Measurements from ENCODE around the gene EIF3F.

EIF3F gene

DNA sequence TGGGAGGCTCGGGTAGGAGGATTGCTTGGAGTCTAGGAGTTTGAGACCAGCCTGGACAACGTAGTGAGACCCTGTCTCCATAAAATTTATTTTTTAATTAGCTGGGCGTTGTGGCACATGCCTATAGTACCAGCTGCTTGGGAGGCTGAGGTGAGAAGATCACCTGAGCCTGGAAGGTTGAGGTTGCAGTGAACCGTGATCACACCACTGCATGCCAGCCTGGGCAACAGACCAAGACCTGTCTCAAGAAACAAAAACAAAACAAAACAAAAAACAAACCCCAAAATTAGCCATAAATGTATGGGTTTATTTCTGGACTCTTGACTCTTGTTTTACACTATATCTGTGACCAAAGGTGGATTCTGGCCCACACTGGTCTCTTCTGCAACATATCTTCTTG, 41.6 kb downstream of the EIF3F start:
- TF ChIP-seq, protein P1, sequence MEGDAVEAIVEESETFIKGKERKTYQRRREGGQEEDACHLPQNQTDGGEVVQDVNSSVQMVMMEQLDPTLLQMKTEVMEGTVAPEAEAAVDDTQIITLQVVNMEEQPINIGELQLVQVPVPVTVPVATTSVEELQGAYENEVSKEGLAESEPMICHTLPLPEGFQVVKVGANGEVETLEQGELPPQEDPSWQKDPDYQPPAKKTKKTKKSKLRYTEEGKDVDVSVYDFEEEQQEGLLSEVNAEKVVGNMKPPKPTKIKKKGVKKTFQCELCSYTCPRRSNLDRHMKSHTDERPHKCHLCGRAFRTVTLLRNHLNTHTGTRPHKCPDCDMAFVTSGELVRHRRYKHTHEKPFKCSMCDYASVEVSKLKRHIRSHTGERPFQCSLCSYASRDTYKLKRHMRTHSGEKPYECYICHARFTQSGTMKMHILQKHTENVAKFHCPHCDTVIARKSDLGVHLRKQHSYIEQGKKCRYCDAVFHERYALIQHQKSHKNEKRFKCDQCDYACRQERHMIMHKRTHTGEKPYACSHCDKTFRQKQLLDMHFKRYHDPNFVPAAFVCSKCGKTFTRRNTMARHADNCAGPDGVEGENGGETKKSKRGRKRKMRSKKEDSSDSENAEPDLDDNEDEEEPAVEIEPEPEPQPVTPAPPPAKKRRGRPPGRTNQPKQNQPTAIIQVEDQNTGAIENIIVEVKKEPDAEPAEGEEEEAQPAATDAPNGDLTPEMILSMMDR (IDR thresholded peaks at IDR 0.05), result no peak
- no peak overlapping the region for H3K27ac ChIP-seq
- H3K27me3 ChIP-seq (ENCODE audit: control insufficient read depth, insufficient read depth, low read length), result no peaks in the 10 kb centered on the region

DNA sequence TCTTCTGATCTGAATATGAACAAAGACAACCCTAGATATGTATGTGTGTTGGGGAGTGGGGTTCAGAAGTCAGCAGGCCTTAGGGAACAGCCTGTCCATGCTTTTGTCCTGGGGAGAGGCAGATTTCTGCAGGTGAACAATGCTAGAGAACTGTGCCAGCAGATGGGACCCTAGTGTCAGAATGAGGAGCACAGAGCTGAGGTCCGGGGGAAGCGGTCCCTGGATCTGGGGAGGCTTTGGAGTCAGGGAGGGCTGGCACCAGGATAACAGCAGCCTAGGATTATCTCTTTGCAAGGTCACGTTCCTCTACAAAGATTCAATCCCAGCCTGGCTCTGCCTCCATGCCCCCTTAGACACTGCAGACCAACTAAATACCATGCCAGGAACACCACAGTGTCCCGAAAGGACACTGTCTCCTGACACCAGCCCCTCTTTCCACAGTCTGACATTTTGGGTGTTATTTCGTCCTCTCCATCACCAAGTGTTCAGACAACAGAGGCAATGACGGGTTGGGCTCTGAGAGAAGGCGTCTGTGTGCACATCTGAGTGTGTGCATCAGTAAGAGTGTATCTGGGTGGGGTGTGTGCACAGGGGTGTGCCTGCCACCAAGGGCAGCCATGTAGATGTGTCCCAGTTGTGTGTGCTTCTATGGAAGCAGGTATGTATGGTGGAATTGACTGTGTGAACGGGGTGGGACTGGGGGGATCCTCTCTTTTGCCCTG, 43.5 kb downstream of the EIF3F start:
- Histone ChIP-seq H3K27ac (no peak overlapping the region), H3K79me2 (peaks cover 2% of the 10 kb centered on the region), H3K4me3 (ENCODE audit: low read depth, low read length) (no peak overlapping the region), H2AFZ (no peak overlapping the region), H3K36me3 (ENCODE audit: control insufficient read depth, insufficient read depth, low read length) (no peaks in the 10 kb centered on the region), H3K4me1 (peaks cover 23% of the 10 kb centered on the region), H3K9me3 (ENCODE audit: control insufficient read depth, low read length) (no peaks in the 10 kb centered on the region), H3K4me2 (ENCODE audit: low read length) (no peak overlapping the region), H3K27me3 (ENCODE audit: control insufficient read depth, insufficient read depth, low read length) (no peaks in the 10 kb centered on the region), H3K9ac (no peak overlapping the region)
- TF ChIP-seq, protein P1 (IDR thresholded peaks at IDR 0.05), result no peak

More for the DNA sequence above, 41.6 kb downstream of the EIF3F start:
- Histone ChIP-seq H3K4me2 (ENCODE audit: low read length) (no peak overlapping the region), H3K4me1 (peaks cover 5% of the 10 kb centered on the region), H3K9ac (no peak overlapping the region), H3K36me3 (ENCODE audit: control insufficient read depth, insufficient read depth, low read length) (no peaks in the 10 kb centered on the region), H3K4me3 (ENCODE audit: low read depth, low read length) (no peak overlapping the region), H3K9me3 (ENCODE audit: control insufficient read depth, low read length) (no peaks in the 10 kb centered on the region), H3K79me2 (peaks cover 5% of the 10 kb centered on the region), H2AFZ (no peak overlapping the region)

DNA sequence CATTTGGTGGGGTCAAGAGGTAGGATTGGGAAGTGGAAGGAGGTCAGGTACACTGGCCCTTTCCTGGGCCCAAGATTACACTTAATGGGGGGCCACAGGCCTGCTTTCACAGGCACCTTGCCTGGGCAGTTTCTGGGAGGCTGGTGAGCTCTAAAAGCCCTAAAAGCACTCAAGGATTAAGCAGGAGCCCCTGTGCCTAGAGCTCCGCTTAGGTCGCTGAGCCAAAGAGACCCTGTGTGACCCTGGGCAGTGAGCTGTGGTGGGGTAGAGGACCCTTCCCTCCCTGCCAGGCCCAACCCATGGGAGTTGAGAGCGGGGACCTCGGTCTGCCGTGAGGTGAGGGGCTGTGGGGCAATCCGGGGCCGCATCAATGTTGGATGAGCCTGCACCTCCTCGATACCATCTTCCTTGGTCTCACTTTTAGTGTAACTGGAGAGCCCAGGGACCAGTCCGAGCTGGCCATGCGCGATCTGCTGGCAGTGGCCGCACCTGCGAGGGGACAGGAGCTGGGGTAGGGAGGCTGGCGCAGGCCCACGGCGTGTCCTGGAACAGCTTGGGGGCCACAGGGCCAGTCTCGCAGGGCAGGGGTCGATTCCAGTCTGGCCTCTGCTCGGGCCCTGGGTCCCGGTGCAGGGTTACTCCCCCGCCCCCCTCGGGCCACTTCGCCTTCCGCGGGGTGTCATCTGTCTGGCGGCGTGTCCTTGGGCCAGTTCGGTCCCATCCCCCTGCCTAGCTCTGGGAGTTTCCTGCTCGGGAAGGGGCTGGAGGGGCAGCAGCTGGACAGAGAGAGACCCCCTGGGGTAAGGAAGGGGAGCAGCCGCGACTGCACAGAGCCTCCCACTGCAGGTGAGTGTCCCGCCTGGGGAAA, 44.3 kb downstream of the EIF3F start:
- Histone ChIP-seq H3K36me3 (ENCODE audit: control insufficient read depth, insufficient read depth, low read length) (no peaks in the 10 kb centered on the region), H3K4me1 (peaks cover 28% of the 10 kb centered on the region), H2AFZ (no peak overlapping the region), H3K9me3 (ENCODE audit: control insufficient read depth, low read length) (no peaks in the 10 kb centered on the region), H3K9ac (no peak overlapping the region), H3K27ac (no peak overlapping the region), H3K4me2 (ENCODE audit: low read length) (no peak overlapping the region), H3K79me2 (peaks cover 2% of the 10 kb centered on the region), H3K27me3 (ENCODE audit: control insufficient read depth, insufficient read depth, low read length) (no peaks in the 10 kb centered on the region), H3K4me3 (ENCODE audit: low read depth, low read length) (no peak overlapping the region)
- TF ChIP-seq, protein P1 (IDR thresholded peaks at IDR 0.05), result no peak

DNA sequence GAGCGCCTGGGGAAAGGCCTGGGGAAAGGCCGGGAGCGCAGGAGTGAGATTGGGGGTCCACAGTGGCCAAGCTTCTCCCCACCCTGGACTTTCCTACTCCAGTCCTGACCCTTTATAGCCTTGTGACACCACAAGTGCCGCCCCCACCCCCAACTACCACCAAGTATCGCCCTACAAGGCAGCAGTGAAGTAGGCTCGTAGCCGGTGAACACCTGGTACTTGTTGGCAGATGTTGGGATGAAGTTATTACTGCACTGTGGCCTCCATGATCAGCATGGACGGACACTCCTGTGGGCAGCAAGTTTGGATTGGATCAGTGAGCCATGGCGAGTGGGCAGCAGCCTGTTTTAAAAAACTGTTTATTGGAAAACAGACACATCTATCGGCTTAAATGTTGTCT, 45.0 kb downstream of the EIF3F start:
- Histone ChIP-seq H3K4me2 (ENCODE audit: low read length) (no peak overlapping the region), H3K36me3 (ENCODE audit: control insufficient read depth, insufficient read depth, low read length) (no peaks in the 10 kb centered on the region), H3K9ac (no peak overlapping the region), H3K9me3 (ENCODE audit: control insufficient read depth, low read length) (no peaks in the 10 kb centered on the region), H3K4me1 (peaks cover 28% of the 10 kb centered on the region), H2AFZ (no peak overlapping the region), H3K79me2 (peaks cover 2% of the 10 kb centered on the region), H3K27ac (no peak overlapping the region), H3K27me3 (ENCODE audit: control insufficient read depth, insufficient read depth, low read length) (no peaks in the 10 kb centered on the region), H3K4me3 (ENCODE audit: low read depth, low read length) (no peak overlapping the region)
- TF ChIP-seq, protein P1 (IDR thresholded peaks at IDR 0.05), result no peak
